Trophoblast cell (in vitro differentiated cells and primary cell): Measurements from ENCODE around the gene HNRNPL.
"Not testable (repeated sequence)": the region's sequence is repeated elsewhere in the genome, so short reads cannot be mapped to it uniquely, and the experiment has no call there.

Experiments used
- DNase-seq, 2 donors: peaks; one replicate each; pipeline ENCODE4 v3.0.0-alpha.2; 2016
- H2AFZ ChIP-seq: 2 replicates; pipeline ENCODE4 v1.6.1; 2013; ENCODE audit warnings: low read length, moderate library complexity, mild to moderate bottlenecking; ENCODE audit not compliant: insufficient read depth, poor library complexity
- H2AK5ac ChIP-seq: 2 replicates; pipeline ENCODE4 v1.6.1; 2013; ENCODE audit warnings: mild to moderate bottlenecking, low read length
- H2BK120ac ChIP-seq: 2 replicates; pipeline ENCODE4 v1.6.1; 2013; ENCODE audit warnings: low read length, mild to moderate bottlenecking, moderate library complexity; ENCODE audit not compliant: insufficient read depth, poor library complexity
- H2BK12ac ChIP-seq: 2 replicates; pipeline ENCODE4 v1.6.1; 2013; ENCODE audit warnings: mild to moderate bottlenecking, low read length, moderate library complexity
- H2BK5ac ChIP-seq: 2 replicates; pipeline ENCODE4 v1.6.1; 2013; ENCODE audit warnings: low read length, low read depth, moderate library complexity, mild to moderate bottlenecking; ENCODE audit not compliant: poor library complexity
- H3K14ac ChIP-seq: 2 replicates; pipeline ENCODE4 v1.6.1; 2013; ENCODE audit warnings: mild to moderate bottlenecking, low read length
- H3K18ac ChIP-seq: 2 replicates; pipeline ENCODE4 v1.6.1; 2013; ENCODE audit warnings: mild to moderate bottlenecking, low read length
- H3K23ac ChIP-seq: 2 replicates; pipeline ENCODE4 v1.6.1; 2013; ENCODE audit warnings: low read length
- H3K27ac ChIP-seq: 2 replicates; pipeline ENCODE4 v1.5.1; 2013; ENCODE audit warnings: low read depth, mild to moderate bottlenecking, inconsistent platforms, low read length, moderate library complexity
- H3K27me3 ChIP-seq: 2 replicates; pipeline ENCODE4 v1.6.1; 2013; ENCODE audit warnings: inconsistent platforms, mild to moderate bottlenecking, low read length, moderate library complexity; ENCODE audit not compliant: insufficient read depth
- H3K36me3 ChIP-seq, 2 experiments: 1 replicate in 1 of 2; 2 replicates in 1 of 2; pipeline ENCODE4 v1.6.1; 2013; ENCODE audit warnings: low read length in 2 of 2, mild to moderate bottlenecking in 2 of 2, moderate library complexity in 1 of 2; ENCODE audit not compliant: insufficient read depth in 2 of 2, control insufficient read depth in 1 of 2
- H3K4ac ChIP-seq: 2 replicates; pipeline ENCODE4 v1.6.1; 2013; ENCODE audit warnings: low read depth, mild to moderate bottlenecking, low read length, moderate library complexity
- H3K4me1 ChIP-seq, 2 experiments: 1 replicate in 1 of 2; 2 replicates in 1 of 2; pipeline ENCODE4 v1.6.1; 2013; ENCODE audit warnings: low read length in 2 of 2, mild to moderate bottlenecking in 2 of 2, moderate library complexity in 1 of 2; ENCODE audit not compliant: insufficient read depth in 2 of 2, control insufficient read depth in 1 of 2
- H3K4me2 ChIP-seq: 2 replicates; pipeline ENCODE4 v1.6.1; 2013; ENCODE audit warnings: inconsistent platforms, mild to moderate bottlenecking, low read length, moderate library complexity
- H3K4me3 ChIP-seq: 2 replicates; pipeline ENCODE4 v1.5.1; 2013; ENCODE audit warnings: mild to moderate bottlenecking, low read depth, low read length, inconsistent platforms
- H3K79me1 ChIP-seq: one replicate; pipeline ENCODE4 v1.6.1; 2013; ENCODE audit warnings: low read length
- H3K79me2 ChIP-seq: 2 replicates; pipeline ENCODE4 v1.6.1; 2013; ENCODE audit warnings: low read length, mild to moderate bottlenecking; ENCODE audit not compliant: control insufficient read depth, insufficient read depth, poor library complexity
- H3K9ac ChIP-seq: 2 replicates; pipeline ENCODE4 v1.6.1; 2013; ENCODE audit warnings: mild to moderate bottlenecking, low read length
- H3K9me3 ChIP-seq: 2 replicates; pipeline ENCODE4 v1.6.1; 2013; ENCODE audit warnings: low read depth, mild to moderate bottlenecking, control low read depth, inconsistent platforms, low read length; ENCODE audit not compliant: insufficient read depth
- H4K12ac ChIP-seq: 2 replicates; pipeline ENCODE4 v1.6.1; 2013; ENCODE audit warnings: low read depth, mild to moderate bottlenecking, low read length, moderate library complexity
- H4K8ac ChIP-seq: 2 replicates; pipeline ENCODE4 v1.6.1; 2013; ENCODE audit warnings: low read depth, mild to moderate bottlenecking, low read length, moderate library complexity
- H4K91ac ChIP-seq: one replicate; pipeline ENCODE4 v1.6.1; 2013; ENCODE audit warnings: low read depth, mild to moderate bottlenecking, low read length, moderate library complexity
- WGBS: extraction: QIAGEN DNeasy Blood & Tissue Kit; methylation state at CpG from one replicate; pipeline ENCODE4 v1.1.7; 2013; ENCODE audit warnings: missing lambda C conversion rate; ENCODE audit not compliant: insufficient read length, insufficient coverage; ENCODE audit errors: extremely low coverage; 5-methylcytosine and 5-hydroxymethylcytosine counted together

HNRNPL gene

DNA sequence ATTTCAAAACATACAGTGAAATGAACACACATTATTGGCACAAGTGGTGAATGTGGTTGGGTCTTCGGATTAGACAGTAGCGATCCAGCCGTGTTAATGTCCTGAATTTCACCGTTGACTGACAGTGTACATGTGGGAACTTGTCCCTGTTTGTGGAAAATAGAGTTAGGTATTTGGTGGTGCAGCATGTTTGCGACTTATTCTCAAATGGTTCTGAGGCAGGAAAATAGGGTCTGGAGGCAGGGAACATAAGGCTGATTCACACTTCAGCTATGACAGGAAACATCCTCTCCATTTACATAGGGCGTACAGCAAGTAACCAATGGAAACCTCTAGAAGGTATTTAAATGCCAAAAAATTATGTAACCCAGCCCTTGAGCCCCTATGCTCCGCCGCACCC is 56.6 kb downstream of the HNRNPL start:
- no peak overlapping the region for H2AFZ ChIP-seq
- DNase-seq = peak; percentile 33 to 63
- H3K9me3 ChIP-seq = no peaks in the 10 kb centered on the region
- H3K79me1 ChIP-seq = peaks cover 3% of the 10 kb centered on the region
- H3K79me2 ChIP-seq = no peaks in the 10 kb centered on the region
- H3K27ac ChIP-seq = no peak overlapping the region
- H2AK5ac ChIP-seq = no peak overlapping the region
- WGBS = no CpG with 5 or more reads among the region's 8 CpGs
- H2BK12ac ChIP-seq = no peak overlapping the region
- no peak overlapping the region for H3K4ac ChIP-seq
- no peaks in the 10 kb centered on the region for H3K4me1 ChIP-seq
- H3K23ac ChIP-seq = no peak overlapping the region
- no peak overlapping the region for H3K4me3 ChIP-seq
- H3K9ac ChIP-seq = no peak overlapping the region
- no peak overlapping the region for H3K18ac ChIP-seq
- no peaks in the 10 kb centered on the region for H3K36me3 ChIP-seq
- no peak overlapping the region for H2BK120ac ChIP-seq
- no peaks in the 10 kb centered on the region for H3K27me3 ChIP-seq
- H4K12ac ChIP-seq = no peak overlapping the region
- H3K14ac ChIP-seq = no peak overlapping the region
- H4K8ac ChIP-seq = no peak overlapping the region
- H2BK5ac ChIP-seq = no peak overlapping the region
- no peak overlapping the region for H3K4me2 ChIP-seq
- no peak overlapping the region for H4K91ac ChIP-seq

DNA sequence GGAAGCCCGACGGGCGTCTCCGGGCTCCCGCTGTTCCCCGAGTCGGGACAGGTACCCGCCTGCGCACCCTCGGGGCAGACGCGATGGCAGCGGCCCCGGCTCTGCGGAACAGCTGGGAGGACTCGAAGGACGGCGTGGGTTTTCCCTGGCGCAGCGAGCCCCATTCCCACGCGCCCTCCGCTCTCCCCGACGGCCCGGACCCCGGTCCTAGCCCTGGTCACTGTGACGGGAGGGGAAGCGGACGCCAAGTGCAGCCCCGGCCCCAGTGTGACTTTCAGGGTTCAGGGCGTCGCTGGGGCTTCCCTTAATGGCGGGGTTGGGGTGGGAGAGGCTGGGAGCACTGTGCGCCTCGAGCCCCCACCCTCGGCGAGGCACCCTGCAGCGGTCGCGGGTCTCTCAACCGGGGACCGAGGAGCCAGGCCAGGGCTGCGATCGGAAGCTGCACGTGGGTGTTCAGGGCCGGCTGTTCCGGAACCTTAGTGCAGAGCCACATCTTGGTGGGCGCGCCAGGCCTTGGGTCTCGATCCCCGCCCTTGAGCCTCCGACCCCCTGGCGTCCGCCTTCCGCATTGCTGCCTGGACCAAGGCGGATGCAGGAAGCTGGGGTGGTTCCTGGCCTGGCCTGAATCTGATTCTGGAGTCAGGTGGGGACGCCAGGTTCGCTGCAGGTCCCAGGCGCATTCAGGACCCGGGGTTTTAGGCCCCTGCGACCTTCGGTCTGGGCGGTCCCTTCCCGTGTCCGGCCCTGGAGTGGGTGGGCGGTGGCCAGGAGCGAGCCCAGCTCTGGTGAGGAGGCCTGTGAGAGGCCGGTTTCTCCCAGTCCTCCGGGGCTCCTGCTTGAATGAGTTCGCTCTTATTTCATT is 57.3 kb downstream of the HNRNPL start:
- peak overlapping the region; percentile 60 for H2AFZ ChIP-seq
- no peaks in the 10 kb centered on the region for H3K27me3 ChIP-seq
- no peaks in the 10 kb centered on the region for H3K36me3 ChIP-seq
- no peak overlapping the region for H3K4ac ChIP-seq
- peak overlapping the region; percentile 62 for H4K8ac ChIP-seq
- peak overlapping the region; percentile 57 for H4K12ac ChIP-seq
- no peak overlapping the region for H3K27ac ChIP-seq
- peak overlapping the region; percentile 12 for H3K4me3 ChIP-seq
- H4K91ac ChIP-seq = peak overlapping the region; percentile 68
- peaks cover 3% of the 10 kb centered on the region for H3K79me1 ChIP-seq
- peak overlapping the region; percentile 50 for H2BK5ac ChIP-seq
- no peak overlapping the region for H3K4me2 ChIP-seq
- peak overlapping the region; percentile 66 for H3K14ac ChIP-seq
- WGBS = no CpG with 5 or more reads among the region's 71 CpGs
- DNase-seq = peak; percentile 35 to 44
- no peaks in the 10 kb centered on the region for H3K4me1 ChIP-seq
- peak overlapping the region; percentile 83 for H2BK120ac ChIP-seq
- H3K79me2 ChIP-seq = no peaks in the 10 kb centered on the region
- peak overlapping the region; percentile 92 for H2BK12ac ChIP-seq
- H2AK5ac ChIP-seq = peak overlapping the region; percentile 81
- H3K18ac ChIP-seq = no peak overlapping the region
- no peaks in the 10 kb centered on the region for H3K9me3 ChIP-seq
- H3K9ac ChIP-seq = no peak overlapping the region
- no peak overlapping the region for H3K23ac ChIP-seq

GRCh38 chr19:38791451-38792064 is 58.2 kb downstream of the HNRNPL start:
- WGBS = no CpG with 5 or more reads among the region's 40 CpGs
- not testable (repeated sequence) for H2BK12ac ChIP-seq, H4K12ac ChIP-seq, H3K27me3 ChIP-seq, H4K8ac ChIP-seq, DNase-seq, H3K36me3 ChIP-seq, H3K4ac ChIP-seq, H3K14ac ChIP-seq, H3K23ac ChIP-seq, H3K4me1 ChIP-seq, H4K91ac ChIP-seq, H3K18ac ChIP-seq, H3K27ac ChIP-seq, H2AK5ac ChIP-seq, H3K4me2 ChIP-seq, H3K79me1 ChIP-seq, H2BK5ac ChIP-seq, H2AFZ ChIP-seq, H2BK120ac ChIP-seq, H3K9ac ChIP-seq, H3K4me3 ChIP-seq, H3K79me2 ChIP-seq, H3K9me3 ChIP-seq

DNA sequence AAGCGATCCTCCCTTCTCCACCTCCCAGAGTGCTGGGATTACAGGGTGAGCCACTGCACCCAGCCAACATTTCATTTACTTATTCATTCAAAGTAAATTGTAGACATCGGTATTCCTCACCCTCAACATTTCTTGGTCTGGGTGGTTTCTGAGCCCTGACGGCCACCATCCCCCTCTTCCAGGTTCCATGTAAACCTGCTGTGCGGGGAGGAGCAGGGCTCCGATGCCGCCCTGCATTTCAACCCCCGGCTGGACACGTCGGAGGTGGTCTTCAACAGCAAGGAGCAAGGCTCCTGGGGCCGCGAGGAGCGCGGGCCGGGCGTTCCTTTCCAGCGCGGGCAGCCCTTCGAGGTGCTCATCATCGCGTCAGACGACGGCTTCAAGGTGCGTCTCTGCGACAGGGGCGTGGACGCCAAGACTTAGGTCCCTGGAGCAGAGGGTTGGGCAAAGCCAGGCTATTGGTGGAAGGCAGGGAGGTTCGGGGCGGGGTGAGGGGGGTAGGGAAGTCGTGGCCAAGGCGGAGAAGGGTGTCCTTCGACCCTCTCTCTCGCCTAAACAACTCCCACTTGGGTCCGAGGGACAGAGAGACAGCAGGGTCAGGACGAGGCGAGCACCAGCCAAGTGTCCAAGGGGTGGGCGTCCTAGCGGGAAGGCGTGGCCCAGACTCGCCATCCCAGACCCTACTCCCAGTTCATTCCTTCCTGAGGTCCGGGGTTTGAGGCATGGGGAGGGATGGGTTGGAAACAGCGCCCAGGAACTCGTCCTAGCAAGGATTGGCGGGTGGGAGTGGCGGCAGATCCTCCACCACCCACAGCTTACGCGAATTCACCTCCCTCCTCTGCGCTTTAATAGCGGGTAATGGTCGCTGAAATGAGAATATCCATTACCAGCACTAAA is 59.0 kb downstream of the HNRNPL start:
- not testable (repeated sequence) for H3K36me3 ChIP-seq, H2AFZ ChIP-seq, H3K18ac ChIP-seq, DNase-seq, H3K23ac ChIP-seq, H2BK5ac ChIP-seq, H3K79me2 ChIP-seq, H3K4ac ChIP-seq, H3K4me3 ChIP-seq, H3K4me2 ChIP-seq, H4K8ac ChIP-seq, H3K27me3 ChIP-seq, H3K14ac ChIP-seq, H2BK120ac ChIP-seq, H2BK12ac ChIP-seq, H2AK5ac ChIP-seq, H4K91ac ChIP-seq, H3K27ac ChIP-seq, H3K9me3 ChIP-seq, H3K9ac ChIP-seq, H3K4me1 ChIP-seq, H3K79me1 ChIP-seq, H4K12ac ChIP-seq
- no CpG with 5 or more reads among the region's 49 CpGs for WGBS
